Duodenal mucosa (tissue), 2 donors: ENCODE measurements around the gene AHI1.
"Not testable (repeated sequence)": the region's sequence is repeated elsewhere in the genome, so short reads cannot be mapped to it uniquely, and the experiment has no call there.

Experiments used
- H3K27ac ChIP-seq: one replicate; pipeline ENCODE4 v1.7.0; 2013; ENCODE audit warnings: low read depth, low read length
- H3K27me3 ChIP-seq, 2 donors: one replicate each; pipeline ENCODE4 v1.7.0; 2013; ENCODE audit warnings: low read length in 2 of 2, control low read depth in 1 of 2; ENCODE audit not compliant: insufficient read depth in 2 of 2, control insufficient read depth in 1 of 2
- H3K36me3 ChIP-seq, 2 donors: one replicate each; pipeline ENCODE4 v1.7.0; 2013; ENCODE audit warnings: low read length in 2 of 2, control low read depth in 1 of 2; ENCODE audit not compliant: insufficient read depth in 2 of 2, control insufficient read depth in 1 of 2
- H3K4me1 ChIP-seq, 2 donors: one replicate each; pipeline ENCODE4 v1.7.0; 2013; ENCODE audit warnings: low read length in 2 of 2, control low read depth in 1 of 2; ENCODE audit not compliant: insufficient read depth in 2 of 2, control insufficient read depth in 1 of 2
- H3K4me3 ChIP-seq, 2 donors: one replicate each; pipeline ENCODE4 v1.7.0; 2013; ENCODE audit warnings: low read length in 2 of 2, low read depth in 1 of 2
- H3K9ac ChIP-seq, 2 donors: one replicate each; pipeline ENCODE4 v1.7.0; 2013; ENCODE audit warnings: low read length in 2 of 2, low read depth in 1 of 2
- H3K9me3 ChIP-seq, 2 donors: one replicate each; pipeline ENCODE4 v1.7.0; 2013; ENCODE audit warnings: low read length in 2 of 2, control low read depth in 1 of 2; ENCODE audit not compliant: control insufficient read depth in 1 of 2

The AHI1 gene

DNA sequence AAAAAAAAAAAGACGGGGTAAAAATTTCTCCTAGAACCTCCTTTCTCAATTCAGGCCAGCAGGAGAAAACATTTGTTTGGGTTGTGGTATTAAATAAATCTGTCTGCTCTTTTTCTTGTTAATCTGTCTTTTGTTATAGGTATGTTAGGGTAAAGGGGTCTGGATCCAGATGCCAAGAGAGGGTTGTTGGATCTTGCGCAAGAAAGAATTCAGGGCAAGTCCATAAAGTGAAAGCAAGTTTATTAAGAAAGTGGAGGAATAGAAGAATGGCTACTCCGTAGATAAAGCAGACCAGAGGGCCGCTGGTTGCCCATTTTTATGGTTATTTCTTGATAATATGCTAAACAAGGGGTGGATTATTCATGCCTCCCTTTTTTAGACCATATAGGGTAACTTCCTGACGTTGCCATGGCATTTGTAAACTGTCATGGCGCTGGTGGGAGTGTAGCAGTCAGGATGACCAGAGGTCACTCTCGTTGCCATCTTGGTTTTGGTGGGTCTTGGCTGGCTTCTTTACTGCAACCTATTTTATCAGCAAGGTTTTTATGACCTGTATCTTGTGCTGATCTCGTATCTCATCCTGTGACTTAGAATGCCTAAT lies 251.0 kb downstream of the AHI1 start:
- H3K27me3 ChIP-seq, H3K9me3 ChIP-seq, H3K27ac ChIP-seq, H3K4me3 ChIP-seq, H3K36me3 ChIP-seq, H3K9ac ChIP-seq: not testable (repeated sequence)
- peaks cover 16 to 25% of the 10 kb centered on the region in 2 donors for H3K4me1 ChIP-seq

DNA sequence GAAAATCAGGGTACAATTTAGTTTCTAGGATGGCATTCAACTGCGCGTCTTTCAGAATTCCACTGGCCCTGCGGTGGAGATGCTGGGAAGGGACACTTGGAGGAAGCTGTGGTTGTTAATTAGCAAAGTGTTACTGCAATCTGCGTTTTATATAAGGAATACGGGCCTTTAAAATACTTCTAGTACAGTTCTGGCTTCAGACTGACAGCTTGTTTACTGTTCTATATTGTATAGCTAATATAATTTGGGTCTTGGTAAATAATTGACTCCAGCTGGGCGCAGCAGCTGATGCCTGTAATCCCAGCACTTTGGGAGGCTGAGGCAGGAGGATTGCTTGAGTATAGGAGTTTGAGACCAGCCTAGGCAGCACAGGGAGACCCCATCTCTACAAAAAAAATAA lies 252.7 kb downstream of the AHI1 start:
- Histone ChIP-seq H3K9ac (no peak overlapping the region), H3K27ac (no peak overlapping the region)

DNA sequence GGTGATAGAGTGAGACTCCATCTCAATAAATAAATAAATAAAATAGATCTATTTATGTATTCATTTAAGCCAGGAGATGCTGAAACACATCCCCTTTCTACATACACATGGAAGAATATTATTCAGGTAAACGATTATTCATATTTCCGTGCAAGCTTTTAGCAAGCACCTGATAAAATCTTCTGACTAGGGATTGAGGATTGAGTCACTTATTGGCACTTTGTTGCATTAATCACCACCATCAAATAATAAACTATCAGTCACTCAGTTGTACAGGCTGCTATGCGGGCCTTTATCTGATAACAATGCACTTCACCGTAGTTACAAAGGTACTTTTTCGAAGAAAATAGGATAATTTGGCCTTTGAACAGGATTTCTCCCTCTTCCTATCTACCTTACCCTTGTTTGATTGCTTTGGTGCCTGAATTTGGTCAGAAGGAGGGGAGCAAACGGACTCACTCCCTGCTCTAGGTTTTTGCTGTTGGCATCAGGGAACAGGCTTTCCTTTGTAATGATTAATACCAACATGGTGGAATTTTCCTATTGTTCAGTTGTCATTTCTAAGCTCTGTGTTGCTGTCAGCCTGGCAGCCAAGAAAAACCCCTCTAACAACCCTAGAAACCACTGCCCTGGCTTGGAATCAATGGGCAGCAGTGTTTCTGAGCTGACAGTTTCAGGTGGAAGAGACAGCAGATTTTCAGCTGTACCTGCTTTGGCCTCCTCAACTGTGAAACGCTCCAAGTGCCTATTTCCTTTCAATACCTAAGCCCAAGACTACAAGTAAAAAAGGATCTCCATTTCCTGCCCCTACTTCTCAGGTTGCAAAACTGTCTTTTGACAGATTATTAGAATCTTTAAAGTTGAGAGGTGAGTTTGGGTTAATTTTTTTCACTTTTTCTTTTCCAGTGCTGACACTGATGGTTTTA lies 253.4 kb downstream of the AHI1 start:
- Histone ChIP-seq H3K27ac (no peak overlapping the region), H3K9ac (no peak overlapping the region)

More for the DNA sequence above, 252.7 kb downstream of the AHI1 start:
- Histone ChIP-seq H3K36me3 (no peaks in the 10 kb centered on the region), H3K4me1 (peaks cover 7 to 13% of the 10 kb centered on the region in 2 donors), H3K27me3 (no peaks in the 10 kb centered on the region), H3K9me3 (no peaks in the 10 kb centered on the region), H3K4me3 (no peak overlapping the region)

DNA sequence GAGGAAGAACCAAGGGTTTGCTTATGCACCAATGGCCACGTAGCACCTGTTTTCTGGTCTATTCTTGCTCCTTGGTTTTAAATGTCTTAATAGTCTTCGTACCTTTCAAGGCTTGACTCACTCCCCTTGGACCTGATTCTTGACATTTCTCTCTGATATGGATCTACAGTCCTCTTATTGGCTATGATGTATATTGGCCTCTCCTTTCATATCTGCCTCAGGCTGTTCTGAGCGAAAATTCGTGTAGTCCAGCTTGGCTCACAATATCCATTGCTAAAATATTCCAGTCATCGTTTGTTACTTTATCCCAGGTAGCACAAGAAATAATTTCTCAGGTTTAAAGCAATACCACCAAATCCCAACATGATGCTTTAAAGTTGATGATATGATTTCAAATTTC lies 256.8 kb downstream of the AHI1 start:
- H3K9me3 ChIP-seq: no peaks in the 10 kb centered on the region
- H3K27me3 ChIP-seq: no peaks in the 10 kb centered on the region
- H3K4me1 ChIP-seq: peaks cover 7 to 13% of the 10 kb centered on the region in 2 donors
- no peak overlapping the region for H3K27ac ChIP-seq
- no peaks in the 10 kb centered on the region for H3K36me3 ChIP-seq
- no peak overlapping the region for H3K9ac ChIP-seq
- no peak overlapping the region for H3K4me3 ChIP-seq

More for the DNA sequence above, 253.4 kb downstream of the AHI1 start:
- Histone ChIP-seq H3K27me3 (no peaks in the 10 kb centered on the region), H3K4me1 (peaks cover 7 to 13% of the 10 kb centered on the region in 2 donors), H3K4me3 (no peak overlapping the region), H3K36me3 (no peaks in the 10 kb centered on the region), H3K9me3 (no peaks in the 10 kb centered on the region)

DNA sequence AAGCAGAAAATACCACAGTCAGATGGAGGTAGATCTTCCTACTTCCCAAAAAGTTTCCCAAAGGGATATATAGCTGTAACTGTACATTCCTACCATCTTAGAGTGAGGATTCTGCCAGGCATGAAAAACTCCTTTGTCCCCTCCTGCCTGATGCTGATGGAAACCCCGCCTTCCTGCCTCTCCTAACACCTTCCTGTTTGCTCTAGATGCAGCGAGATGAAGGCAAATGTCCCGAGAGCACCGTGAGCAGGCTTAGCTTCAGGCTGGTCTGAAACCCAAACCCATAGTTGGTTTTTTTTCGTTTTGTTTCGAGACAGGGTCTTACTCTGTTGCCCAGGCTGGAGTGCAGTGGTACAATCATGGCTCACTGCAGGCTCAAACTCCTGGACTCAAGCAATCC lies 260.8 kb downstream of the AHI1 start:
- Histone ChIP-seq H3K9me3 (no peaks in the 10 kb centered on the region), H3K4me3 (no peak overlapping the region), H3K27me3 (no peaks in the 10 kb centered on the region), H3K36me3 (no peaks in the 10 kb centered on the region), H3K27ac (no peak overlapping the region), H3K4me1 (peaks cover 8% of the 10 kb centered on the region in 2 donors), H3K9ac (no peak overlapping the region)

DNA sequence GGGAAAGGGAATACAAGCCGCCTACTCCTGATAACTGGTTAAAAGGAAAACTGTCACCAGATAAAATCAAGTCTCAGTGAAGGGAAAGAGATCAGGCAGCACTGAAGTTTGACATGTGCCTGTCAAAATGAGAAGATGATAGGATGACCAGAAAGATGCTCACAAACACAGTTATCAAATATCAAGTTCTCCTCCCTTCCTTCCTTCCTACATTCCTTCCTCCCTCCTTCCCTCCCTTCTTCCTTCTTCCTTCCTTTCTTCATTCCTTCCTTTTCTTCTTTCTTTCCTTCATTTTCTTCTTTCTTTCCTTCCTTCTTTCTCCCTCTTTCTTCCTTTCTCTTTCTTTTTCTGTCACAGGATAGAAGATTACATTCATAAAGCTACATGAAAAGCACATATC lies 261.2 kb downstream of the AHI1 start:
- no peaks in the 10 kb centered on the region for H3K27me3 ChIP-seq
- H3K9ac ChIP-seq: no peak overlapping the region
- H3K4me3 ChIP-seq: no peak overlapping the region
- H3K4me1 ChIP-seq: peaks cover 8 to 12% of the 10 kb centered on the region in 2 donors
- no peaks in the 10 kb centered on the region for H3K9me3 ChIP-seq
- H3K36me3 ChIP-seq: no peaks in the 10 kb centered on the region
- no peak overlapping the region for H3K27ac ChIP-seq

DNA sequence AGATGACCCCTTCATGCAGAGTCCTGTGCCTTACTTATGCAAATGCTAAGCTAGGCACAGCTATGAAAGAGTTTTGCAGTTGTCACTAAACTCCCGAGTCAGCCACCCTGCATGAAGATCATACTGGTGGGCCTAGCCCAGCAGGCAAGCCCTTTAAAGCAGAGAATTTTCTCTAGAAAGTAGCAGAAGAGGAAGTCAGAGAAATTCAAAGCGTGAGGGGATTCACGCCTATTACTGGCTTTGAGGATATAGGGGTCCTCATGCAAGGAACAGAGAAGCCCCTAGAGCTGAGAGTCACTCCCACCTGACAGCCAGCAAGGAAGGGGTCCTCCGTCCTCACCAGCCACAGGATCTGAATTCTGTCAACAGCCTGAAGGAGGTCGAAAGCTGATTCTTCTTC lies 261.8 kb downstream of the AHI1 start:
- Histone ChIP-seq H3K4me1 (peaks cover 8 to 15% of the 10 kb centered on the region in 2 donors), H3K9me3 (no peaks in the 10 kb centered on the region), H3K27ac (no peak overlapping the region), H3K4me3 (no peak overlapping the region), H3K36me3 (no peaks in the 10 kb centered on the region), H3K9ac (no peak overlapping the region), H3K27me3 (no peaks in the 10 kb centered on the region)

DNA sequence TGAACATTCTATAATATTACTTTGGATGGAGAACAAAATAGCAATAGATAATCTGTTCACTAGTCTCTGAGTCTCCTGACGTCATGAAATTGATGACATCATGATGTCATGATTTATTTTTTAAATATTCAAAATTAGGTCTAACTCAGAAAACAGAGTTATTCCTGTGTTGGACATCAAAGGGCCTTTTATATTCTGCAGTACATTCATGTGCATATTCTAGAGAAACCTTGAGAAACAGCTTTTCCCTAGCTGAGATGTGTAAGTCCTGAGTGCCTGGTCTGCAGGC lies 263.1 kb downstream of the AHI1 start:
- Histone ChIP-seq H3K9ac (no peak overlapping the region), H3K27me3 (no peaks in the 10 kb centered on the region), H3K4me3 (no peak overlapping the region), H3K4me1 (peaks cover 8 to 15% of the 10 kb centered on the region in 2 donors), H3K9me3 (no peaks in the 10 kb centered on the region), H3K27ac (no peak overlapping the region), H3K36me3 (no peaks in the 10 kb centered on the region)

DNA sequence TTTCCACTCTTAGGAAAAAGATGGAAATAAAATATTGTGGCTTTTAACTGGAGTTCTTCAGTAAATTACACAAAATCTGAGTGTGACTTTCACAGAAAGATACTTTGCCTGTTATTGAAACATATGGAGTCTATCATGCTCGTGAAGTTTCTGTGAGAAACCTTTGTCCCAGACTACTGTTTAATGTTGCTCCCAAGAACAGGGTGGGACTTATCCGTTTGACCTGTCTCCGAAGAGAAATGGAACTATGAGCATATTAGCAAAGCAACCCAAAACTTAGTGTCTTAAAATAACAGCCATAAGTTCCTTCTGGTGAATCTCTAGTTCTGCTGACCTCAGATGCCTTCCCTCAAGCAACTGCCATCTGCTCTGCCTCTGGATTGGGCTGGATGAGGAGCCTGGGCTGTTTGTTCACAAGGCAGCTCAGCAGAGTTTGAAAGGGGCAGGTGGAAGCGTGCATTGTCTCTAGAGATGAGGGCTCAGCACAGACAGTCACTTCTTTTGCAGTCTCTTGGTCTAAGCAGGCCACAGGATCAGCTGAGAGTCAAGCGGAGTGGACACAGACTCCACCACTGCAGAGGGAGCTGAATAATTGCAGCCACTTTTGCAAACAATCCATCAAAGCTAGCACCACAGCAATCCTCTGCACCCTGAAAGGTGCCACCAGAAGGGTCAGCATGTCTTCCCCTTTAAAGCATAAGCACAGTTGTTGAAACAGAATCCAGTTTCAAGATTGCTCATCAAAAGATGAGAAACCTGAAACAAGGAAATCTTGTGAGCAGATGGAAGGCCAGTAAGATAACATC lies 263.7 kb downstream of the AHI1 start:
- Histone ChIP-seq H3K36me3 (no peaks in the 10 kb centered on the region), H3K27me3 (no peaks in the 10 kb centered on the region), H3K27ac (no peak overlapping the region), H3K9ac (no peak overlapping the region), H3K9me3 (no peaks in the 10 kb centered on the region), H3K4me3 (no peak overlapping the region), H3K4me1 (peaks cover 8 to 15% of the 10 kb centered on the region in 2 donors)
